ENCODE data around the gene KRTAP21-1. TPM values are rescaled to one million over a fixed set of nuclear protein-coding genes. Genes with fewer than 3 reads are reported as not detected.

The KRTAP21-1 gene
- not detected in 5 replicates for total RNA-seq (2022; extraction: Qiagen RNA extraction; ENCODE audit: low read depth)

GRCh38 chr21:30755328-30755727 lies at the start of gene KRTAP21-1:
Gene KRTAP21-1, minus strand, starts transcription at chr21:30755428. Its CDS starts 50 bp downstream, at chr21:30755378.

GRCh38 chr21:30747159-30747558 lies 8.1 kb downstream of the KRTAP21-1 start, which contains the start of gene KRTAP21-2:
Gene KRTAP21-2, minus strand, starts transcription at chr21:30747259. Its CDS starts 57 bp downstream, at chr21:30747202.

GRCh38 chr21:30718239-30718909 lies 36.9 kb downstream of the KRTAP21-1 start, which contains the start of gene KRTAP21-3:
Gene KRTAP21-3, minus strand, starts transcription at chr21:30718777. Its CDS starts 18 bp downstream, at chr21:30718759.

Other genes with a start within 250 kb of the KRTAP21-1 start
- not detected in 5 replicates for gene KRTAP19-6, start 213.6 kb downstream of the KRTAP21-1 start, total RNA-seq (2022; extraction: Qiagen RNA extraction; ENCODE audit: low read depth)
- gene KRTAP19-7, start 194.1 kb downstream of the KRTAP21-1 start, total RNA-seq (2022; extraction: Qiagen RNA extraction; ENCODE audit: low read depth): not detected in 5 replicates
- gene KRTAP22-2, start 165.0 kb downstream of the KRTAP21-1 start, total RNA-seq (2022; extraction: Qiagen RNA extraction; ENCODE audit: low read depth): not detected in 5 replicates
- gene KRTAP6-3, start 163.0 kb downstream of the KRTAP21-1 start, total RNA-seq (2022; extraction: Qiagen RNA extraction; ENCODE audit: low read depth): not detected in 5 replicates
- gene KRTAP6-2, start 156.5 kb downstream of the KRTAP21-1 start, total RNA-seq (2022; extraction: Qiagen RNA extraction; ENCODE audit: low read depth): not detected in 5 replicates
- not detected in 5 replicates for gene KRTAP22-1, start 154.3 kb downstream of the KRTAP21-1 start, total RNA-seq (2022; extraction: Qiagen RNA extraction; ENCODE audit: low read depth)
- gene KRTAP6-1, start 141.5 kb downstream of the KRTAP21-1 start, total RNA-seq (2022; extraction: Qiagen RNA extraction; ENCODE audit: low read depth): not detected in 5 replicates
- not detected in 5 replicates for gene KRTAP20-1, start 139.0 kb downstream of the KRTAP21-1 start, total RNA-seq (2022; extraction: Qiagen RNA extraction; ENCODE audit: low read depth)
- not detected in 5 replicates for gene KRTAP20-4, start 134.8 kb downstream of the KRTAP21-1 start, total RNA-seq (2022; extraction: Qiagen RNA extraction; ENCODE audit: low read depth)
- not detected in 5 replicates for gene KRTAP20-2, start 120.2 kb downstream of the KRTAP21-1 start, total RNA-seq (2022; extraction: Qiagen RNA extraction; ENCODE audit: low read depth)
- not detected in 5 replicates for gene KRTAP20-3, start 112.6 kb downstream of the KRTAP21-1 start, total RNA-seq (2022; extraction: Qiagen RNA extraction; ENCODE audit: low read depth)
- not detected in 5 replicates for gene KRTAP21-3, start 36.7 kb downstream of the KRTAP21-1 start, total RNA-seq (2022; extraction: Qiagen RNA extraction; ENCODE audit: low read depth)
- not detected in 5 replicates for gene KRTAP21-2, start 8.2 kb downstream of the KRTAP21-1 start, total RNA-seq (2022; extraction: Qiagen RNA extraction; ENCODE audit: low read depth)
- gene KRTAP8-1, start 57.8 kb upstream of the KRTAP21-1 start, total RNA-seq (2022; extraction: Qiagen RNA extraction; ENCODE audit: low read depth): not detected in 5 replicates
- not detected in 5 replicates for gene KRTAP7-1, start 74.3 kb upstream of the KRTAP21-1 start, total RNA-seq (2022; extraction: Qiagen RNA extraction; ENCODE audit: low read depth)
- not detected in 5 replicates for gene KRTAP11-1, start 126.2 kb upstream of the KRTAP21-1 start, total RNA-seq (2022; extraction: Qiagen RNA extraction; ENCODE audit: low read depth)

Data from A549 treated with DMSO at 1 μM for 4 hours (cell line).